ENCODE data around the gene ITGB4.

- no peak for TF ChIP-seq CTCF (conservative IDR thresholded peaks at IDR 0.05 in 1 of 2, IDR thresholded peaks at IDR 0.05 in 1 of 2; ENCODE audit: extremely low read depth in 1 of 2, insufficient read depth in 1 of 2, low read depth in 1 of 2, low read length in 2 of 2)
- TF ChIP-seq EZH2 (IDR thresholded peaks at IDR 0.05; ENCODE audit: borderline replicate concordance, low read length) = no peak
Measured at GRCh38 chr17:75757086-75757681, 35.9 kb downstream of the ITGB4 start.

All from mammary epithelial cell (primary cell).